ENCODE results near the gene PIGU. TPM values are rescaled to one million over a fixed set of nuclear protein-coding genes. Genes with fewer than 3 reads are reported as not detected.

PIGU gene
- total and polyA plus RNA-seq, 2 donors (not counting 3 experiments of a cell fraction or from before 2014, with no cell fraction given): 20.3 to 81.8 TPM

GRCh38 chr20:34528921-34529297 is 148.0 kb downstream of the PIGU start:
- Histone ChIP-seq H3K36me3 (ENCODE audit: control insufficient read depth in 2 of 2, extremely low read depth in 1 of 2, insufficient read depth in 2 of 2, low read length in 2 of 2) (peaks cover 7 to 37% of the 10 kb centered on the region in 2 experiments), H3K9me3 (replicated peaks; ENCODE audit: control insufficient read depth, insufficient read depth, low read length) (no peaks in the 10 kb centered on the region), H3K4me1 (ENCODE audit: control insufficient read depth, extremely low read depth, insufficient read depth, low read length) (peaks cover 21% of the 10 kb centered on the region), H3K9me1 (replicated peaks; ENCODE audit: control insufficient read depth, extremely low read depth, insufficient read depth, low read length) (no peaks in the 10 kb centered on the region), H3K27me3 (ENCODE audit: control insufficient read depth in 2 of 2, insufficient read depth in 2 of 2, low read length in 2 of 2) (no peaks in the 10 kb centered on the region), H3K4me3 (replicated peaks in 1 of 3; ENCODE audit: insufficient read depth in 1 of 3, low read depth in 1 of 3, low read length in 3 of 3) (no peak overlapping the region), H3K27ac (ENCODE audit: insufficient read depth, low read depth, low read length) (no peak overlapping the region), H4K20me1 (replicated peaks; ENCODE audit: control insufficient read depth, extremely low read depth, insufficient read depth, low read length) (no peaks in the 10 kb centered on the region), H3K79me2 (ENCODE audit: control insufficient read depth, insufficient read depth, low read length) (peaks cover 19% of the 10 kb centered on the region), H3K4me2 (ENCODE audit: insufficient read depth, low read length) (no peak overlapping the region), H2AFZ (ENCODE audit: low read depth, low read length) (no peak overlapping the region), H3K9ac (replicated peaks; ENCODE audit: extremely low read depth, insufficient read depth, low read length) (no peak overlapping the region)
- DNase-seq (ENCODE audit: low read depth, low spot score) (peak; percentile 52), FAIRE-seq (no peak)
- BruUV-seq (replicated peaks): no TSS peak
- CTCF ChIA-PET: interaction anchor here (0.7 kb wide), 1 partner anchor 304 kb away, joined by 3 read pairs; no protein-coding TSS in a partner anchor
- TF ChIP-seq JUN (IDR thresholded peaks at IDR 0.05; ENCODE audit: borderline replicate concordance, insufficient read depth, insufficient read length, low read depth) (no peak), POLR2A (IDR thresholded peaks at IDR 0.05; ENCODE audit: low read depth, low read length) (no peak), GATA2 (IDR thresholded peaks at IDR 0.05; ENCODE audit: insufficient read depth, insufficient read length, low read depth, low read length) (no peak), MYC (IDR thresholded peaks at IDR 0.05; ENCODE audit: low read depth, low read length) (no peak), EZH2 (IDR thresholded peaks at IDR 0.05; ENCODE audit: borderline replicate concordance, low read depth, low read length, severe bottlenecking) (no peak), POLR2AphosphoS5 (IDR thresholded peaks at IDR 0.05; ENCODE audit: insufficient read depth, low read depth, low read length) (no peak), FOS (IDR thresholded peaks at IDR 0.05; ENCODE audit: borderline replicate concordance, insufficient read depth, low read length) (no peak)
- TF ChIP-seq, protein P1, sequence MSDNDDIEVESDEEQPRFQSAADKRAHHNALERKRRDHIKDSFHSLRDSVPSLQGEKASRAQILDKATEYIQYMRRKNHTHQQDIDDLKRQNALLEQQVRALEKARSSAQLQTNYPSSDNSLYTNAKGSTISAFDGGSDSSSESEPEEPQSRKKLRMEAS (IDR thresholded peaks at IDR 0.05; ENCODE audit: insufficient read depth, insufficient read length): no peak
- TF ChIP-seq, protein P2, sequence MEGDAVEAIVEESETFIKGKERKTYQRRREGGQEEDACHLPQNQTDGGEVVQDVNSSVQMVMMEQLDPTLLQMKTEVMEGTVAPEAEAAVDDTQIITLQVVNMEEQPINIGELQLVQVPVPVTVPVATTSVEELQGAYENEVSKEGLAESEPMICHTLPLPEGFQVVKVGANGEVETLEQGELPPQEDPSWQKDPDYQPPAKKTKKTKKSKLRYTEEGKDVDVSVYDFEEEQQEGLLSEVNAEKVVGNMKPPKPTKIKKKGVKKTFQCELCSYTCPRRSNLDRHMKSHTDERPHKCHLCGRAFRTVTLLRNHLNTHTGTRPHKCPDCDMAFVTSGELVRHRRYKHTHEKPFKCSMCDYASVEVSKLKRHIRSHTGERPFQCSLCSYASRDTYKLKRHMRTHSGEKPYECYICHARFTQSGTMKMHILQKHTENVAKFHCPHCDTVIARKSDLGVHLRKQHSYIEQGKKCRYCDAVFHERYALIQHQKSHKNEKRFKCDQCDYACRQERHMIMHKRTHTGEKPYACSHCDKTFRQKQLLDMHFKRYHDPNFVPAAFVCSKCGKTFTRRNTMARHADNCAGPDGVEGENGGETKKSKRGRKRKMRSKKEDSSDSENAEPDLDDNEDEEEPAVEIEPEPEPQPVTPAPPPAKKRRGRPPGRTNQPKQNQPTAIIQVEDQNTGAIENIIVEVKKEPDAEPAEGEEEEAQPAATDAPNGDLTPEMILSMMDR (IDR thresholded peaks at IDR 0.05; ENCODE audit: extremely low read depth in 1 of 2, insufficient read depth in 1 of 2, low read depth in 1 of 2, low read length in 2 of 2): no peak
- dilution Hi-C loops (cut with MboI; ENCODE audit: extremely low pct_ligation_motif_present, low sequenced_read_pairs) (no loop called here), intact Hi-C loops (cut with micrococcal nuclease) (loop anchor here (5.0 kb wide), 1 partner anchor 337 kb away; no protein-coding TSS in a partner anchor)
- POLR2A ChIA-PET: no interaction called here

All from endothelial cell of umbilical vein (primary cell).